ENCODE measurements around the gene R3HCC1L.

The R3HCC1L gene

GRCh38 chr10:98193037-98193436 is 58.6 kb downstream of the R3HCC1L start:
- Histone ChIP-seq H3K36me3 (ENCODE audit: low read length) (peaks cover 44% of the 10 kb centered on the region), H3K9me3 (ENCODE audit: insufficient read depth, low read length) (no peaks in the 10 kb centered on the region)
- TF ChIP-seq CTCF (IDR thresholded peaks at IDR 0.05; ENCODE audit: insufficient read depth, low read length, poor library complexity, severe bottlenecking) (no peak), EZH2phosphoT487 (conservative IDR thresholded peaks at IDR 0.05; ENCODE audit: low read length) (no peak)

GRCh38 chr10:98194633-98195032 is 60.2 kb downstream of the R3HCC1L start:
- Histone ChIP-seq H2AFZ (ENCODE audit: low read depth, low read length, severe bottlenecking) (no peak overlapping the region), H3K27me3 (ENCODE audit: low read length) (no peaks in the 10 kb centered on the region), H3K79me2 (ENCODE audit: insufficient read depth, low read length) (peaks cover 69% of the 10 kb centered on the region), H4K20me1 (ENCODE audit: low read depth, low read length) (no peaks in the 10 kb centered on the region; the same call in 1 of the 2 replicates), H3K4me2 (ENCODE audit: low read depth, low read length, poor library complexity, severe bottlenecking) (no peak overlapping the region), H3K4me3 (ENCODE audit: insufficient read depth, low read length, poor library complexity, severe bottlenecking) (no peak overlapping the region), H3K9ac (ENCODE audit: low read length) (no peak overlapping the region), H3K27ac (ENCODE audit: low read depth, low read length) (no peak overlapping the region), H3K9me3 (ENCODE audit: insufficient read depth, low read length) (no peaks in the 10 kb centered on the region), H3F3A (ENCODE audit: insufficient read depth) (0 out of 2 replicates have a peak, but pooled peaks cover 3% of the 10 kb centered on the region), H3K36me3 (ENCODE audit: low read length) (peaks cover 32% of the 10 kb centered on the region), H3K9me2 (replicated peaks; ENCODE audit: insufficient read depth, low read length) (no peaks in the 10 kb centered on the region)
- TF ChIP-seq CTCF (IDR thresholded peaks at IDR 0.05; ENCODE audit: insufficient read depth, low read length, poor library complexity, severe bottlenecking) (no peak), EZH2phosphoT487 (conservative IDR thresholded peaks at IDR 0.05; ENCODE audit: low read length) (no peak)

More at GRCh38 chr10:98193037-98193436, 58.6 kb downstream of the R3HCC1L start:
- Histone ChIP-seq H3K9ac (ENCODE audit: low read length) (no peak overlapping the region), H4K20me1 (ENCODE audit: low read depth, low read length) (no peaks in the 10 kb centered on the region), H3K4me3 (ENCODE audit: insufficient read depth, low read length, poor library complexity, severe bottlenecking) (no peak overlapping the region), H3K27ac (ENCODE audit: low read depth, low read length) (no peak overlapping the region), H3K27me3 (ENCODE audit: low read length) (no peaks in the 10 kb centered on the region), H3K9me2 (replicated peaks; ENCODE audit: insufficient read depth, low read length) (no peaks in the 10 kb centered on the region), H3F3A (ENCODE audit: insufficient read depth) (0 out of 2 replicates have a peak, but pooled peaks cover 3% of the 10 kb centered on the region), H3K79me2 (ENCODE audit: insufficient read depth, low read length) (peaks cover 54% of the 10 kb centered on the region), H2AFZ (ENCODE audit: low read depth, low read length, severe bottlenecking) (no peak overlapping the region), H3K4me2 (ENCODE audit: low read depth, low read length, poor library complexity, severe bottlenecking) (no peak overlapping the region)

- no peaks in the 10 kb centered on the region for H3K27me3 ChIP-seq (ENCODE audit: low read length)
- no peak overlapping the region for H3K9ac ChIP-seq (ENCODE audit: low read length)
- 0 out of 2 replicates have a peak, but pooled peaks cover 3% of the 10 kb centered on the region for H3F3A ChIP-seq (ENCODE audit: insufficient read depth)
These were observed 60.7 kb downstream of the R3HCC1L start for GRCh38 chr10:98195120-98195519.

More at GRCh38 chr10:98195120-98195519, 60.7 kb downstream of the R3HCC1L start:
- Histone ChIP-seq H3K4me3 (ENCODE audit: insufficient read depth, low read length, poor library complexity, severe bottlenecking) (no peak overlapping the region), H3K79me2 (ENCODE audit: insufficient read depth, low read length) (peaks cover 71% of the 10 kb centered on the region), H3K4me2 (ENCODE audit: low read depth, low read length, poor library complexity, severe bottlenecking) (no peak overlapping the region), H3K36me3 (ENCODE audit: low read length) (peaks cover 27% of the 10 kb centered on the region), H3K9me2 (replicated peaks; ENCODE audit: insufficient read depth, low read length) (no peaks in the 10 kb centered on the region), H4K20me1 (ENCODE audit: low read depth, low read length) (no peaks in the 10 kb centered on the region; the same call in 1 of the 2 replicates), H3K9me3 (ENCODE audit: insufficient read depth, low read length) (no peaks in the 10 kb centered on the region), H3K27ac (ENCODE audit: low read depth, low read length) (no peak overlapping the region), H2AFZ (ENCODE audit: low read depth, low read length, severe bottlenecking) (no peak overlapping the region)
- no peak for TF ChIP-seq EZH2phosphoT487 (conservative IDR thresholded peaks at IDR 0.05; ENCODE audit: low read length)
- TF ChIP-seq CTCF (IDR thresholded peaks at IDR 0.05; ENCODE audit: insufficient read depth, low read length, poor library complexity, severe bottlenecking) = no peak
